ENCODE data around the gene DDR2. TPM values are rescaled to one million over a fixed set of nuclear protein-coding genes. Genes with fewer than 3 reads are reported as not detected.

DDR2 gene
- total RNA-seq, 1 experiment from 2014 or later: 0.52 TPM

DNA sequence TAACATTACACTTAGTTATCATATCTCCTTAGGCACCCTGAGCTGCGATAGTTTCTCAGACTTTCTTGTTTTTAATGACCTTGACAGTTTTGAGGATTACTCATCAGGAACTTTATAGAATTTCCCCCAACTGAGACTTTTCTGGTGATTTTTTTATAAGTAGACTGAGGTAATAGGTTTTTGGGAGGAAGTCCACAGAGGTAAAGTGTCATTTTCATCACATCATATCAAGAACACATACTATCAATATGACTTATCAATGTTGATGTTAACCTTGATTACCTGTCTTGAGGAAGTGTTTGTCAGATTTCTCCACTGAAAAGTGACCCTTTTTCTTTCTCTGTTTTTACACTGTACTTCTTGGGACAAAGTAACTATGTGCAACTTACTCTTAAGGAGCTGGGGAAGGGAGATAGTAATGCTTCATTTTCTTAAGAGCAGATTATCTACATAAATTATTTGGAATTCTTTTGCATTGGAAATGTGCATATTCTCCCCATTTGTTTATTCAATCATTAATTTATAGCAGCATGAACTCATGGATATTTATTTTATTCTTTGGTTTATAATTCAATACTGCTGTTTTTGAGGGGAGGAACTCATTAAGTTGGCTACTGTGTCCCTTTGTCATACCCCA, 85.4 kb downstream of the DDR2 start:
- Histone ChIP-seq H3K18ac (ENCODE audit: insufficient read length, low read depth, low read length) (no peak overlapping the region), H3K9ac (ENCODE audit: extremely low read depth, insufficient read length, low read length) (no peak overlapping the region), H3K14ac (ENCODE audit: insufficient read depth, low read length) (no peak overlapping the region), H2BK120ac (ENCODE audit: low read depth, low read length, poor library complexity, severe bottlenecking) (no peak overlapping the region), H3K56ac (ENCODE audit: insufficient read length, low read depth, low read length) (no peak overlapping the region), H3K23ac (ENCODE audit: insufficient read length, low read depth, low read length) (no peak overlapping the region), H3K4me1 (ENCODE audit: insufficient read depth, low read length) (no peaks in the 10 kb centered on the region), H4K8ac (replicated peaks; ENCODE audit: insufficient read length, low read depth, low read length) (no peak overlapping the region), H4K91ac (ENCODE audit: insufficient read length, low read depth, low read length) (no peak overlapping the region), H3K27me3 (ENCODE audit: insufficient read depth, low read length) (no peaks in the 10 kb centered on the region), H4K5ac (ENCODE audit: insufficient read length, low read depth, low read length) (no peak overlapping the region), H2AFZ (ENCODE audit: low read length) (no peak overlapping the region), H2BK15ac (ENCODE audit: low read depth, low read length) (no peak overlapping the region), H3T11ph (ENCODE audit: low read length) (no peak overlapping the region), H3K23me2 (ENCODE audit: insufficient read length, low read depth, low read length, poor library complexity, severe bottlenecking) (no peaks in the 10 kb centered on the region), H3K4me2 (ENCODE audit: insufficient read depth, insufficient read length, low read length) (no peak overlapping the region), H2BK20ac (ENCODE audit: low read depth, low read length, poor library complexity, severe bottlenecking) (no peak overlapping the region), H2BK5ac (ENCODE audit: insufficient read length, low read length) (no peak overlapping the region), H3K79me1 (ENCODE audit: insufficient read depth, low read depth, low read length, poor library complexity, severe bottlenecking) (no peaks in the 10 kb centered on the region), H3K27ac (ENCODE audit: insufficient read length, low read depth, low read length) (no peak overlapping the region), H4K20me1 (ENCODE audit: control insufficient read depth, insufficient read depth, insufficient read length) (no peaks in the 10 kb centered on the region), H2BK12ac (ENCODE audit: insufficient read length, low read depth, low read length) (no peak overlapping the region), H3K4ac (ENCODE audit: low read depth, low read length) (no peak overlapping the region), H3K79me2 (ENCODE audit: insufficient read depth, low read length) (no peaks in the 10 kb centered on the region), H3K9me3 (ENCODE audit: control insufficient read depth, low read depth, low read length) (no peaks in the 10 kb centered on the region), H2AK5ac (ENCODE audit: insufficient read length, low read length) (no peak overlapping the region)
- TF ChIP-seq, protein P1, sequence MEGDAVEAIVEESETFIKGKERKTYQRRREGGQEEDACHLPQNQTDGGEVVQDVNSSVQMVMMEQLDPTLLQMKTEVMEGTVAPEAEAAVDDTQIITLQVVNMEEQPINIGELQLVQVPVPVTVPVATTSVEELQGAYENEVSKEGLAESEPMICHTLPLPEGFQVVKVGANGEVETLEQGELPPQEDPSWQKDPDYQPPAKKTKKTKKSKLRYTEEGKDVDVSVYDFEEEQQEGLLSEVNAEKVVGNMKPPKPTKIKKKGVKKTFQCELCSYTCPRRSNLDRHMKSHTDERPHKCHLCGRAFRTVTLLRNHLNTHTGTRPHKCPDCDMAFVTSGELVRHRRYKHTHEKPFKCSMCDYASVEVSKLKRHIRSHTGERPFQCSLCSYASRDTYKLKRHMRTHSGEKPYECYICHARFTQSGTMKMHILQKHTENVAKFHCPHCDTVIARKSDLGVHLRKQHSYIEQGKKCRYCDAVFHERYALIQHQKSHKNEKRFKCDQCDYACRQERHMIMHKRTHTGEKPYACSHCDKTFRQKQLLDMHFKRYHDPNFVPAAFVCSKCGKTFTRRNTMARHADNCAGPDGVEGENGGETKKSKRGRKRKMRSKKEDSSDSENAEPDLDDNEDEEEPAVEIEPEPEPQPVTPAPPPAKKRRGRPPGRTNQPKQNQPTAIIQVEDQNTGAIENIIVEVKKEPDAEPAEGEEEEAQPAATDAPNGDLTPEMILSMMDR (conservative IDR thresholded peaks at IDR 0.05): no peak
- Mint-ChIP-seq H3K4me1 (no peaks in the 10 kb centered on the region), H3K36me3 (ENCODE audit: insufficient read depth in 1 of 3, low read depth in 3 of 3) (no peaks in the 10 kb centered on the region), H3K27me3 (ENCODE audit: low read depth) (no peaks in the 10 kb centered on the region; the same call in 1 of the 2 replicates), H3K27ac (no peak overlapping the region), H3K4me3 (no peak overlapping the region), H3K9me3 (no peaks in the 10 kb centered on the region)
- WGBS (ENCODE audit: extremely low coverage, insufficient read length, low lambda C conversion rate): no CpG with 5 or more reads among the region's 1 CpG
- no peak for DNase-seq
